A549 (cell line): ENCODE data around the gene MACROD1.

Source experiments
- EP300 ChIP-seq, 2 experiments: fragments of >200 bp; sonication (Bioruptor Twin); formaldehyde crosslinking; IDR thresholded peaks; 2 replicates in 1 of 2; 3 replicates in 1 of 2; pipeline ENCODE4 v1.6.1; 2016 to 2017
- POLR2A ChIP-seq: IDR thresholded peaks from 2 replicates; pipeline ENCODE4 v1.6.1; 2012; ENCODE audit warnings: mild to moderate bottlenecking, low read length
- TF ChIP-seq, protein P1 (sequence below): fragments of >200 bp; sonication (Bioruptor Twin); formaldehyde crosslinking; IDR thresholded peaks from 3 replicates; pipeline ENCODE4 v1.5.1; 2016

- TF ChIP-seq, protein P1, sequence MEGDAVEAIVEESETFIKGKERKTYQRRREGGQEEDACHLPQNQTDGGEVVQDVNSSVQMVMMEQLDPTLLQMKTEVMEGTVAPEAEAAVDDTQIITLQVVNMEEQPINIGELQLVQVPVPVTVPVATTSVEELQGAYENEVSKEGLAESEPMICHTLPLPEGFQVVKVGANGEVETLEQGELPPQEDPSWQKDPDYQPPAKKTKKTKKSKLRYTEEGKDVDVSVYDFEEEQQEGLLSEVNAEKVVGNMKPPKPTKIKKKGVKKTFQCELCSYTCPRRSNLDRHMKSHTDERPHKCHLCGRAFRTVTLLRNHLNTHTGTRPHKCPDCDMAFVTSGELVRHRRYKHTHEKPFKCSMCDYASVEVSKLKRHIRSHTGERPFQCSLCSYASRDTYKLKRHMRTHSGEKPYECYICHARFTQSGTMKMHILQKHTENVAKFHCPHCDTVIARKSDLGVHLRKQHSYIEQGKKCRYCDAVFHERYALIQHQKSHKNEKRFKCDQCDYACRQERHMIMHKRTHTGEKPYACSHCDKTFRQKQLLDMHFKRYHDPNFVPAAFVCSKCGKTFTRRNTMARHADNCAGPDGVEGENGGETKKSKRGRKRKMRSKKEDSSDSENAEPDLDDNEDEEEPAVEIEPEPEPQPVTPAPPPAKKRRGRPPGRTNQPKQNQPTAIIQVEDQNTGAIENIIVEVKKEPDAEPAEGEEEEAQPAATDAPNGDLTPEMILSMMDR = no peak
- TF ChIP-seq EP300 (IDR thresholded peaks at IDR 0.05) (no peak), POLR2A (no peak)
Observed at GRCh38 chr11:64117763-64118459, 48.0 kb downstream of the MACROD1 start.
